CD4-positive, CD25-positive, alpha-beta regulatory T cell (primary cell): ENCODE data around the gene ST8SIA2. TPM values are rescaled to one million over a fixed set of nuclear protein-coding genes. Genes with fewer than 3 reads are reported as not detected.

Experiments used
- ATAC-seq, 2 donors: fragments of 150-1000 bp; cut with Tn5 transposase; one replicate each; pipeline ENCODE4 v1.10.0; 2021; ENCODE audit warnings: low read depth in 2 of 2, moderate number of reproducible peaks in 2 of 2, moderate library complexity in 1 of 2
- DNase-seq, 3 donors: peaks; one replicate each; pipeline versions ENCODE4 v3.0.0 to v3.0.0-alpha.2; 2012 to 2022; ENCODE audit warnings: mixed read lengths in 1 of 3
- H3K27ac ChIP-seq: one replicate; pipeline ENCODE4 v1.7.0; 2013; ENCODE audit warnings: mild to moderate bottlenecking, low read length; ENCODE audit not compliant: insufficient read depth, poor library complexity, severe bottlenecking
- H3K27me3 ChIP-seq: one replicate; pipeline ENCODE4 v1.7.0; 2013; ENCODE audit warnings: low read length; ENCODE audit not compliant: control insufficient read depth, insufficient read depth
- H3K36me3 ChIP-seq: one replicate; pipeline ENCODE4 v1.7.0; 2013; ENCODE audit warnings: mild to moderate bottlenecking, low read length, moderate library complexity; ENCODE audit not compliant: control insufficient read depth, insufficient read depth
- H3K4me1 ChIP-seq: 2 replicates; pipeline ENCODE4 v1.7.0; 2013; ENCODE audit warnings: mild to moderate bottlenecking, low read length; ENCODE audit not compliant: insufficient read depth, control insufficient read depth, poor library complexity, severe bottlenecking
- H3K4me3 ChIP-seq: one replicate; pipeline ENCODE4 v1.7.0; 2013; ENCODE audit warnings: low read depth, mild to moderate bottlenecking, low read length, moderate library complexity
- H3K9me3 ChIP-seq, 2 experiments: 1 replicate in 1 of 2; 2 replicates in 1 of 2; pipeline ENCODE4 v1.7.0; 2013; ENCODE audit warnings: low read length in 2 of 2, mild to moderate bottlenecking in 1 of 2, moderate library complexity in 1 of 2; ENCODE audit not compliant: control insufficient read depth in 2 of 2
- H3K27ac Mint-ChIP-seq, 3 donors: one replicate each; pipeline ENCODE4 v1.8.0; 2020 to 2022; ENCODE audit warnings: mild to moderate bottlenecking in 3 of 3, mixed read lengths in 3 of 3, moderate library complexity in 2 of 3
- H3K27me3 Mint-ChIP-seq: one replicate; pipeline ENCODE4 v1.8.0; 2022; ENCODE audit warnings: mild to moderate bottlenecking, mixed read lengths
- H3K36me3 Mint-ChIP-seq: one replicate; pipeline ENCODE4 v1.8.0; 2020; ENCODE audit warnings: mixed read lengths
- H3K4me1 Mint-ChIP-seq, 4 donors: one replicate each; pipeline ENCODE4 v1.8.0; 2020 to 2022; ENCODE audit warnings: mixed read lengths in 4 of 4, mild to moderate bottlenecking in 1 of 4
- H3K4me3 Mint-ChIP-seq, 4 donors: one replicate each; pipeline ENCODE4 v1.8.0; 2020 to 2022; ENCODE audit warnings: mild to moderate bottlenecking in 4 of 4, mixed read lengths in 4 of 4, moderate library complexity in 3 of 4
- H3K9me3 Mint-ChIP-seq, 7 donors: one replicate each; pipeline ENCODE4 v1.8.0; 2020 to 2022; ENCODE audit warnings: mixed read lengths in 7 of 7, mild to moderate bottlenecking in 3 of 7, moderate library complexity in 2 of 7
- polyA plus RNA-seq, 4 donors: library from polyadenylated mRNA; unstranded; fragments of 300-500 nt; fragmentation: Illumina TruSeq; gene quantifications; one replicate each; pipeline ENCODE4 v1.2.3, GENCODE V29; 2021
- total RNA-seq: library from RNA; stranded (reverse); gene quantifications from one replicate; pipeline ENCODE4 v1.2.3, GENCODE V29; 2022

ST8SIA2 gene
- total and polyA plus RNA-seq, 5 donors from 2014 or later = not detected

DNA sequence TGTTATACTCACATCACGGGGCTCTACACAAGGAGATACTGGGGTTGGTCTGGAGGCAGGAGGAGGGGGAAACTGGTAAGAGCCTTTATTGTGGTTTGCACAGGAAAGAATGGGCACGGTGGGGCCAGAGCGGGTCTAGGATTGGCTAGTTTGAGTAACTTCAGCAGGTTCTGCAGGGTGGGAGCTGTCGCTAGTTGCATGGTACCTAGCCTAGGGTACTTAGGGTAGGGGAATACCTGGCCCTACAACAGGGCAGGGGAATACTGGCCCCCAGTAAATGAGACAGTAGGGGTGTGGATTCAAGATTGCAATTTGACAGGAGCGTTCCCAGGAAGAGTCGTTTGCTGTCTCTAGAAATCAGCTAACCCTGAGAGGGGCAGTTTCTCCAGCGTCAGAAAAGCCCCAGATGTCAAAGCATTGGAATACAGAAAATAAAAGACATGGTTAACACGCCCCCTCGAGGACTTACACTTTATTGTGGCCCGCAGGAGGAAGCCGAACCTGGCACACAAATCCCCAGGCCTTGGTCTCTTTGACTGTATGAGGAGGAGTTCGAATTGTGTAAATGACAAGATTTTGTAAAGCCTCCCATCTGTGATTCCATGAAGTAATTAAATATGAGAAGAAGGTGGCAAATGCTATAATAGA is 32.0 kb downstream of the ST8SIA2 start:
- peaks cover 22% of the 10 kb centered on the region for H3K27me3 Mint-ChIP-seq
- ATAC-seq (no peak), DNase-seq (no peak)
- no peaks in the 10 kb centered on the region for H3K4me1 ChIP-seq
- no peaks in the 10 kb centered on the region for H3K4me1 Mint-ChIP-seq
- H3K36me3 Mint-ChIP-seq = no peaks in the 10 kb centered on the region
- no peak overlapping the region for H3K27ac ChIP-seq
- H3K4me3 Mint-ChIP-seq = no peak overlapping the region
- H3K4me3 ChIP-seq = no peak overlapping the region
- no peaks in the 10 kb centered on the region for H3K36me3 ChIP-seq
- H3K27ac Mint-ChIP-seq = no peak overlapping the region
- peaks cover 7% of the 10 kb centered on the region for H3K27me3 ChIP-seq
- no peaks in the 10 kb centered on the region for H3K9me3 ChIP-seq
- peaks cover 0 to 3% (median 0%) of the 10 kb centered on the region in 7 donors for H3K9me3 Mint-ChIP-seq

DNA sequence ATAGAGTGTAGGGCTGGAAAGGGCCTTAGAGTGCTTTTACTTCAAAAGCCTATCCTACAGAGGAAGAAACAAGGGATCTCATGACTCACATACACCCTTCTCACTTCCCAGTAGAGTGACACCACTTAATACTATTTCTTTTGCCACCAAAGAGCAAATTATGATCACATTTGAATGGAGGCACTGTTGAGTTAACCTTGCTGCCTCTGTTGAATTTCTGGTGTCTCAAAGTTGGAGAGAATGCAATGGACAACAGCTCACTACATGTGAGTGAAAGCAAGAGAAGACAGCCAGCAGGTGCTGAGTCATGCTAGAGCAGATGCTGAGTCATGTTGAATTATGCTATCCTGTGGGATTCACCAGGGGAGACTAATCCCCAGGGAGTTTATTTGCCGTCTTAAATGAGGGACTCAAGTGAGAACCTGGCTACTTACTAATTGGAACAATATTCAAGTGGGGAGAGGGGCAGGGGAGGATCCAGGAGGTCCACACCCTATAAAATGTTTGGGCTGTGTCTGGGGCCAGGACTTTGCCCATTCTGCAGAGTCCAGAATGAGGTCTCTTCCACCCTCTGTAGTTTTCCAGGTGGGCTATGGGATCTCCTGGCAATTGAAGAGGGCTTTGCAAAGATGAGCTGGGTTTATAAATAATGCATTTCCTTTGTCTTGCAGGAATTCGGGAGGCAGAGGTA is 35.8 kb downstream of the ST8SIA2 start:
- Mint-ChIP-seq H3K27me3 (peaks cover 17% of the 10 kb centered on the region), H3K36me3 (no peaks in the 10 kb centered on the region), H3K27ac (no peak overlapping the region), H3K4me3 (no peak overlapping the region), H3K9me3 (peaks cover 0 to 3% (median 0%) of the 10 kb centered on the region in 7 donors), H3K4me1 (no peaks in the 10 kb centered on the region)
- ATAC-seq (no peak), DNase-seq (no peak)
- no peaks in the 10 kb centered on the region for H3K9me3 ChIP-seq
- H3K4me1 ChIP-seq = no peaks in the 10 kb centered on the region
- no peak overlapping the region for H3K27ac ChIP-seq
- no peaks in the 10 kb centered on the region for H3K36me3 ChIP-seq
- H3K4me3 ChIP-seq = no peak overlapping the region
- H3K27me3 ChIP-seq = peaks cover 10% of the 10 kb centered on the region

- no peaks in the 10 kb centered on the region for H3K4me1 Mint-ChIP-seq
- DNase-seq = no peak
Measured at GRCh38 chr15:92430069-92430440, 36.4 kb downstream of the ST8SIA2 start.

GRCh38 chr15:92435145-92435544 is 41.5 kb downstream of the ST8SIA2 start:
- DNase-seq = no peak
- no peaks in the 10 kb centered on the region for H3K27me3 Mint-ChIP-seq
- H3K9me3 ChIP-seq = no peaks in the 10 kb centered on the region
- no peak overlapping the region for H3K27ac ChIP-seq
- H3K4me3 ChIP-seq = no peak overlapping the region
- H3K27ac Mint-ChIP-seq = no peak overlapping the region
- H3K36me3 Mint-ChIP-seq = no peaks in the 10 kb centered on the region
- H3K27me3 ChIP-seq = peaks cover 3% of the 10 kb centered on the region
- H3K36me3 ChIP-seq = no peaks in the 10 kb centered on the region
- no peaks in the 10 kb centered on the region for H3K4me1 Mint-ChIP-seq
- H3K4me1 ChIP-seq = no peaks in the 10 kb centered on the region
- ATAC-seq = no peak
- peaks cover 0 to 2% (median 0%) of the 10 kb centered on the region in 7 donors for H3K9me3 Mint-ChIP-seq
- no peak overlapping the region for H3K4me3 Mint-ChIP-seq

More at GRCh38 chr15:92430069-92430440, 36.4 kb downstream of the ST8SIA2 start:
- H3K4me3 ChIP-seq = no peak overlapping the region
- no peaks in the 10 kb centered on the region for H3K9me3 ChIP-seq
- no peak for ATAC-seq
- peaks cover 0 to 3% (median 0%) of the 10 kb centered on the region in 7 donors for H3K9me3 Mint-ChIP-seq
- no peaks in the 10 kb centered on the region for H3K36me3 Mint-ChIP-seq
- H3K27me3 ChIP-seq = peaks cover 10% of the 10 kb centered on the region
- no peaks in the 10 kb centered on the region for H3K36me3 ChIP-seq
- H3K27ac ChIP-seq = no peak overlapping the region
- no peaks in the 10 kb centered on the region for H3K4me1 ChIP-seq
- no peak overlapping the region for H3K4me3 Mint-ChIP-seq
- no peak overlapping the region for H3K27ac Mint-ChIP-seq
- peaks cover 12% of the 10 kb centered on the region for H3K27me3 Mint-ChIP-seq

- H3K27me3 Mint-ChIP-seq = no peaks in the 10 kb centered on the region
- no peaks in the 10 kb centered on the region for H3K36me3 Mint-ChIP-seq
- H3K4me3 Mint-ChIP-seq = no peak overlapping the region
- H3K27ac Mint-ChIP-seq = no peak overlapping the region
- H3K4me1 Mint-ChIP-seq = no peaks in the 10 kb centered on the region
- no peak overlapping the region for H3K4me3 ChIP-seq
- H3K9me3 Mint-ChIP-seq = peaks cover 0 to 2% (median 0%) of the 10 kb centered on the region in 7 donors
- H3K36me3 ChIP-seq = no peaks in the 10 kb centered on the region
- H3K27ac ChIP-seq = no peak overlapping the region
- DNase-seq = no peak
- H3K27me3 ChIP-seq = no peaks in the 10 kb centered on the region
- ATAC-seq = no peak
- H3K9me3 ChIP-seq = no peaks in the 10 kb centered on the region
- H3K4me1 ChIP-seq = no peaks in the 10 kb centered on the region
Measured at GRCh38 chr15:92438471-92438870, 44.8 kb downstream of the ST8SIA2 start.

GRCh38 chr15:92443381-92443780 is 49.7 kb downstream of the ST8SIA2 start:
- Mint-ChIP-seq H3K27ac (no peak overlapping the region), H3K27me3 (no peaks in the 10 kb centered on the region), H3K4me1 (no peaks in the 10 kb centered on the region), H3K36me3 (no peaks in the 10 kb centered on the region), H3K9me3 (no peaks in the 10 kb centered on the region), H3K4me3 (no peak overlapping the region)
- Histone ChIP-seq H3K9me3 (no peaks in the 10 kb centered on the region), H3K4me3 (no peak overlapping the region), H3K36me3 (no peaks in the 10 kb centered on the region), H3K27me3 (no peaks in the 10 kb centered on the region), H3K4me1 (no peaks in the 10 kb centered on the region), H3K27ac (no peak overlapping the region)
- no peak for DNase-seq
- ATAC-seq = no peak

DNA sequence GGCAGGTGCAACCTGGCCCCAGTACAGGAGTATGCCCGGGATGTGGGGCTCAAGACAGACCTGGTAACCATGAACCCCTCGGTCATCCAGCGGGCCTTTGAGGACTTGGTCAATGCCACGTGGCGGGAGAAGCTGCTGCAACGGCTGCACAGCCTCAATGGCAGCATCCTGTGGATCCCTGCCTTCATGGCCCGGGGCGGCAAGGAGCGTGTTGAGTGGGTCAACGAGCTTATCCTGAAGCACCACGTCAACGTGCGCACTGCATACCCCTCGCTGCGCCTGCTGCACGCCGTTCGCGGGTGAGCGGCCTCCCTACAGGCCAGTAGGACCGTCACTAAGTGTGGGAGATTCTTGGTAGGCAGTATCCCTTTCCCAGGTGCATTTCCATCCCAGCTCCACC is 51.0 kb downstream of the ST8SIA2 start:
- no peaks in the 10 kb centered on the region for H3K27me3 ChIP-seq
- no peaks in the 10 kb centered on the region for H3K9me3 ChIP-seq
- no peaks in the 10 kb centered on the region for H3K4me1 Mint-ChIP-seq
- DNase-seq = no peak
- H3K27me3 Mint-ChIP-seq = no peaks in the 10 kb centered on the region
- no peak overlapping the region for H3K4me3 ChIP-seq
- H3K27ac ChIP-seq = no peak overlapping the region
- H3K4me3 Mint-ChIP-seq = no peak overlapping the region
- H3K36me3 ChIP-seq = no peaks in the 10 kb centered on the region
- no peak for ATAC-seq
- H3K9me3 Mint-ChIP-seq = no peaks in the 10 kb centered on the region
- H3K4me1 ChIP-seq = no peaks in the 10 kb centered on the region
- no peak overlapping the region for H3K27ac Mint-ChIP-seq
- H3K36me3 Mint-ChIP-seq = no peaks in the 10 kb centered on the region

DNA sequence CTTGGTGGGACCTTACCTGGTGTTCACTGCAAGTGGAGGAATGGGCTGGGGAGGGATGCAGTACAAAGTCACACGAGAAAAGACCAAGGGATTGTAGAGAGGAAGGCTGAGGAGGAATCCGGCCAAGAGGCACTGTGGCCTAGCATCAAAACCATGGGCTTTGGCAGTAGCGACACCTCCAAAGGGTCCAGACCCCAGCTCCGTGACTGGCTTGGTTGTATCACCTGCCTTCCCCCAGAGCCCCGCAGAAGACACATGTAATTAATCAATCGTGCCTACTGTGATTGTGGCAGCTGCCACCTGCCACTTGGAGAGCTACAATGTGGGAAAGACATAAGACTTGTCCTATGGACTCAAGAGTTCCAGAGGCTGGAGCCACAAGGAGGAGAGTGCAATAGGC is 54.7 kb downstream of the ST8SIA2 start:
- no peaks in the 10 kb centered on the region for H3K9me3 Mint-ChIP-seq
- no peak overlapping the region for H3K4me3 Mint-ChIP-seq
- peaks cover 0 to 5% (median 0%) of the 10 kb centered on the region in 4 donors for H3K4me1 Mint-ChIP-seq
- no peak overlapping the region for H3K4me3 ChIP-seq
- H3K27me3 Mint-ChIP-seq = no peaks in the 10 kb centered on the region
- no peak overlapping the region for H3K27ac Mint-ChIP-seq
- no peaks in the 10 kb centered on the region for H3K36me3 Mint-ChIP-seq
- no peaks in the 10 kb centered on the region for H3K36me3 ChIP-seq
- H3K9me3 ChIP-seq = no peaks in the 10 kb centered on the region
- ATAC-seq = no peak
- H3K4me1 ChIP-seq = no peaks in the 10 kb centered on the region
- H3K27me3 ChIP-seq = no peaks in the 10 kb centered on the region
- H3K27ac ChIP-seq = no peak overlapping the region
- no peak for DNase-seq
